GM19099 (cell line): ENCODE data around the gene ATP5F1C.
A peak's percentile ranks its signal among the peaks of the same experiment; 100 is the strongest.

Source experiments
- POLR2A ChIP-seq: IDR thresholded peaks from 3 replicates; pipeline ENCODE4 v1.6.1; 2011; ENCODE audit warnings: low read depth; ENCODE audit not compliant: insufficient read length; ENCODE audit errors: extremely low read depth

ATP5F1C gene

DNA sequence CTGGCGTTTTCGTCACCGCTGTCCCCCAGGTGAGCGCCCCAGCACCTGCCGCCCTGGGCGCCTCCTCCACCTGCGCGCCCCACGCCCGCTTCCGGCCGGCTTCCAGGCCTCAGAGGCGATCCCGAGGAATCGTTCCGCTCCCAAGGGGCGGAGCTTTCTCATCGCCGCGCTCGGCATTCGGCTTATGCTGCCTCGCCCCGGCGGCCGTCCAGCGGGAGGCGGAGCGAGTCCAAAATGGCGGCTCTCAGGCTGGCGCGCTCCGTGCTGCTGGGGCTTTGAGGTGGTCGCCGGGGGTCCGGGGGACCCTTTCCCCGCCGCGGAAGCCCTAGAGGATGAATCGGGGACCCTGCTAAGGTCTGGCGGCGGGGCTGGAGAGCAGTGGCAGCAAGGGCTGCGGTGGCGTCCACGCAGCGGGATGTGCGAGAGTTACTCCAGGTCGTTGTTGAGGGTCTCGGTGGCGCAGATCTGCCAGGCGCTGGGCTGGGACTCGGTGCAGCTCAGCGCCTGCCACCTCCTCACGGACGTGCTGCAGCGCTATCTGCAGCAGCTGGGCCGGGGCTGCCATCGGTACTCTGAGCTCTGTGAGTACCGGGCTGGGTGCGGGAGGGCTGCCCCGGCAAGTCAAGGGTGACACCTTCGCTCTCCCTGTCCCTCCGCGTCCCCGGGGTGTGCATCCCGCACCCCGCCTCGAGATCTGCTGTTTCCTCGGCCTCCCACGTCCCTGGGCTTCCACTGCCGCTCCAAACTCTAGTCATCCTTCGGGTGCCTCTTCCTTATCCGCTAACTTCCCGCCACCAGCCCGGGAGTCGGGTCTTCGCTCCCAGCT, 30.5 kb downstream of the ATP5F1C start, which contains the start of gene TAF3:
TSS of gene TAF3 (plus strand) at position 211 of the 826 bp plus-strand sequence. CDS start at position 416, 205 bp downstream.
- TF ChIP-seq POLR2A = peak; percentile 90

DNA sequence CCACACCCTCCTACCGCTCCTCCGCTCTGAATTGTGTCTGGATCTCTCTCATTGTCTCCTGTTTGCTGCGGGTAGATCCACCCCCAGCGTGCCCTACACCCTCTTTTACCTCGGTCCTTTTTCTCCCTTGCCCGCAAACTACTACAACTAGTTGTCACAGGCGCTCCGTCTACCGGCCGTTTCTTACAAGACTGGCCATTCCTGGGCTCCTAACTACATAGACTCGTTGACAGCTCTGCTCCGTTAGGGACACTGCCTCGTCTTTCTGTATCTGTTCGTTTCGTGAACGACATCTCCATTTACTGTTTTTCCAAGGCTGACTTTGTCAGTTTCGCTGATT, 31.1 kb downstream of the ATP5F1C start:
- TF ChIP-seq POLR2A = no peak

- TF ChIP-seq POLR2A = no peak
Measured at GRCh38 chr10:7824251-7824650, 36.3 kb downstream of the ATP5F1C start.

DNA sequence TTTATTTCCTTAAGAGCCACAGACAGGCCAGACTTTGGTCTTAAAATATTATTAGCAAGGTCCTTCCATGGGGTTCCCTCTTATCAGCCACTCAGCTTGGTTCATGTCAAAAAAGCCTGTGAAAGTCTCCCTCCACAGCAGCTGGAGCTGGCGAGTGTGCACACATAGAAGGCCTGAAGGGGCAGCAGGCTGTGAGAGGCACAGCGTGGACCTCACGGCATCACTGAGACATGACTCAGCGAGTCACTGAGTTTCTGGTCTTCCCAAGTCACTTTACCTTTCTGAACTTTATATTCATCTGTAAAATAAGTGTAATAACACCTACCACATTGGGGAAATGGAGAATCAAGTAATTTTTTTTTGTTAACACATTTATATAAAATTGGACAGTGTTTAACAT, 39.0 kb downstream of the ATP5F1C start:
- no peak for TF ChIP-seq POLR2A

GRCh38 chr10:7829289-7829834, 41.4 kb downstream of the ATP5F1C start:
- no peak for TF ChIP-seq POLR2A

GRCh38 chr10:7832060-7832459, 44.1 kb downstream of the ATP5F1C start:
- no peak for TF ChIP-seq POLR2A

DNA sequence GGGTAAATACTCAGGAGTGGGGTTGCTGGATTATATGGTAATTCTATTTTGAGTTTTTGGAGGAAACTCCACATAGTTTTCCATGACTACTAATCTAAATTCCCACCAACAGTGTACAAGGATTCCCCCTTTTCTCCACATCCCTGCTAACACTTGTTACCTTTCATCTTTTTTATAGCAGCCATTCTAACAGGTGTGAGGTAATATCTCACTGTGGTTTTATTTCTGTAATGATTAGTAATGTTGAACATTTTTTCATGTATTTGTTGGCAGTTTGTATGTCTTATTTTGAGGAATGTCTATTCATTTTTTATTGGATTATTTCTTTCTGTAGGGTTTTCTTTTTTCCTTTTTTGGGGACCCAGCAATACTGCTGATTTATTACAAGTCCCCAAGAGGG, 45.2 kb downstream of the ATP5F1C start:
- no peak for TF ChIP-seq POLR2A

DNA sequence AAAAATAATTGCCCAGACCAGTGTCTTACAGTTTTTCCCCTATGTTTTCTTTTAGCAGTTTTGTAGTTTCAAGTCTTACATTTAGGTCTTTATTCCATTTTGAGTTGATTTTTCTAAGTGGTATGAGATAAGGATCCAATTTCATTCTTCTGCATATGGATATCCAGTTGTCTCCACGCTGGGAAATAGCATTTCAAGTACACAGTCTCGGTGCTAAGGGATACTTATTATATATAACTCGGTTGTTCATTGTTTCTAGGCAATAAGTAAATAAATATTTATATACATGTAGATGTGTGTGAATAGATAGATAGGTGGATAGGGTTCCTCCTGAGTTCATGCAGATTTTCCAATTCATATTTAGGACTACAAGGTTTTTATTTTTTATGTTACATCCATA, 46.3 kb downstream of the ATP5F1C start:
- TF ChIP-seq POLR2A = no peak

- no peak for TF ChIP-seq POLR2A
Measured at GRCh38 chr10:7836571-7836970, 48.6 kb downstream of the ATP5F1C start.

GRCh38 chr10:7846591-7846990, 58.6 kb downstream of the ATP5F1C start:
- TF ChIP-seq POLR2A = no peak

GRCh38 chr10:7853226-7853842, 65.4 kb downstream of the ATP5F1C start:
- no peak for TF ChIP-seq POLR2A

DNA sequence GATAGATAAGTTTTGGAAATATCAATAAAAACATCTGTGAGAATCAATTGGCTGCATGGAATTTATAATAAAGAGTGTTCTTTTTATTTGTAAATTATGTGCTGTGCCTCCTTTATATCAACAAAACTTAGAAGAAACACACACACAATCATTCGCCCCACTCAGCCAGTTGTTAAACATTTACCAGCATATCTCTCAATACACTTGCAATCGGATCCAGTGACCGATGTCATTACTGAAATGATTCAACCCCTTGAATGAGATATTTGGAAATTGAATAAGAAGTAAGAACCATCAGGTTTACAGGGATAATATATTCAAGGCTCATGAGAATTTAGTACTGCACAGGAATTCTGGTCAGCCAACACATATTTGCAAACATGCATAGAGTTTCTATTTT, 65.9 kb downstream of the ATP5F1C start:
- TF ChIP-seq POLR2A = no peak

GRCh38 chr10:7855205-7855604, 67.2 kb downstream of the ATP5F1C start:
- no peak for TF ChIP-seq POLR2A

- no peak for TF ChIP-seq POLR2A
Measured at GRCh38 chr10:7856678-7857077, 68.7 kb downstream of the ATP5F1C start.

DNA sequence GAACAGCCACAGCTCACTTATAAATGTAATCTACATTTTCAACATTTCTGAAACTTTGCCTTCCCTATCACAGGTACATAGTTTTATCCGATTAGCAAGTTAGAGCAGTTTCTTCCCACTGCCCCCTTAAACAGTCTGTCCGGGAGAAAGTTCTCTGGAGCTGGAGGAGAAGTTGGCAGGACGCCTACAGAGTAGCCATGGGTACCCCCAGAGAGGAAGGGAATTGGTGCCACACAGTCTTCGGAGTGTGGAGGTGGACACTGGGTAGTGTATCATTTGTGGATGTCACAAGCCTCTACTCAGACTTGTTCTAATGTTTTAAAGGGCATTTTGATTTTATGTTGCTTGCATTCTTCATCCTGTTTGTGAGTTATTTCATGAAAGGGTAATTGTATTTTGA, 69.3 kb downstream of the ATP5F1C start:
- TF ChIP-seq POLR2A = no peak
